Trophoblast cell (in vitro differentiated cells and primary cell): ENCODE data around the gene WAPL.

Source experiments
- DNase-seq, 2 donors: peaks; one replicate each; pipeline ENCODE4 v3.0.0-alpha.2; 2016
- H2AFZ ChIP-seq: 2 replicates; pipeline ENCODE4 v1.6.1; 2013; ENCODE audit warnings: low read length, moderate library complexity, mild to moderate bottlenecking; ENCODE audit not compliant: insufficient read depth, poor library complexity
- H2AK5ac ChIP-seq: 2 replicates; pipeline ENCODE4 v1.6.1; 2013; ENCODE audit warnings: mild to moderate bottlenecking, low read length
- H2BK120ac ChIP-seq: 2 replicates; pipeline ENCODE4 v1.6.1; 2013; ENCODE audit warnings: low read length, mild to moderate bottlenecking, moderate library complexity; ENCODE audit not compliant: insufficient read depth, poor library complexity
- H2BK12ac ChIP-seq: 2 replicates; pipeline ENCODE4 v1.6.1; 2013; ENCODE audit warnings: mild to moderate bottlenecking, low read length, moderate library complexity
- H2BK5ac ChIP-seq: 2 replicates; pipeline ENCODE4 v1.6.1; 2013; ENCODE audit warnings: low read length, low read depth, moderate library complexity, mild to moderate bottlenecking; ENCODE audit not compliant: poor library complexity
- H3K14ac ChIP-seq: 2 replicates; pipeline ENCODE4 v1.6.1; 2013; ENCODE audit warnings: mild to moderate bottlenecking, low read length
- H3K18ac ChIP-seq: 2 replicates; pipeline ENCODE4 v1.6.1; 2013; ENCODE audit warnings: mild to moderate bottlenecking, low read length
- H3K23ac ChIP-seq: 2 replicates; pipeline ENCODE4 v1.6.1; 2013; ENCODE audit warnings: low read length
- H3K27ac ChIP-seq: 2 replicates; pipeline ENCODE4 v1.5.1; 2013; ENCODE audit warnings: low read depth, mild to moderate bottlenecking, inconsistent platforms, low read length, moderate library complexity
- H3K27me3 ChIP-seq: 2 replicates; pipeline ENCODE4 v1.6.1; 2013; ENCODE audit warnings: inconsistent platforms, mild to moderate bottlenecking, low read length, moderate library complexity; ENCODE audit not compliant: insufficient read depth
- H3K36me3 ChIP-seq, 2 experiments: 1 replicate in 1 of 2; 2 replicates in 1 of 2; pipeline ENCODE4 v1.6.1; 2013; ENCODE audit warnings: low read length in 2 of 2, mild to moderate bottlenecking in 2 of 2, moderate library complexity in 1 of 2; ENCODE audit not compliant: insufficient read depth in 2 of 2, control insufficient read depth in 1 of 2
- H3K4ac ChIP-seq: 2 replicates; pipeline ENCODE4 v1.6.1; 2013; ENCODE audit warnings: low read depth, mild to moderate bottlenecking, low read length, moderate library complexity
- H3K4me1 ChIP-seq, 2 experiments: 1 replicate in 1 of 2; 2 replicates in 1 of 2; pipeline ENCODE4 v1.6.1; 2013; ENCODE audit warnings: low read length in 2 of 2, mild to moderate bottlenecking in 2 of 2, moderate library complexity in 1 of 2; ENCODE audit not compliant: insufficient read depth in 2 of 2, control insufficient read depth in 1 of 2
- H3K4me2 ChIP-seq: 2 replicates; pipeline ENCODE4 v1.6.1; 2013; ENCODE audit warnings: inconsistent platforms, mild to moderate bottlenecking, low read length, moderate library complexity
- H3K4me3 ChIP-seq: 2 replicates; pipeline ENCODE4 v1.5.1; 2013; ENCODE audit warnings: mild to moderate bottlenecking, low read depth, low read length, inconsistent platforms
- H3K79me1 ChIP-seq: one replicate; pipeline ENCODE4 v1.6.1; 2013; ENCODE audit warnings: low read length
- H3K79me2 ChIP-seq: 2 replicates; pipeline ENCODE4 v1.6.1; 2013; ENCODE audit warnings: low read length, mild to moderate bottlenecking; ENCODE audit not compliant: control insufficient read depth, insufficient read depth, poor library complexity
- H3K9ac ChIP-seq: 2 replicates; pipeline ENCODE4 v1.6.1; 2013; ENCODE audit warnings: mild to moderate bottlenecking, low read length
- H3K9me3 ChIP-seq: 2 replicates; pipeline ENCODE4 v1.6.1; 2013; ENCODE audit warnings: low read depth, mild to moderate bottlenecking, control low read depth, inconsistent platforms, low read length; ENCODE audit not compliant: insufficient read depth
- H4K12ac ChIP-seq: 2 replicates; pipeline ENCODE4 v1.6.1; 2013; ENCODE audit warnings: low read depth, mild to moderate bottlenecking, low read length, moderate library complexity
- H4K8ac ChIP-seq: 2 replicates; pipeline ENCODE4 v1.6.1; 2013; ENCODE audit warnings: low read depth, mild to moderate bottlenecking, low read length, moderate library complexity
- H4K91ac ChIP-seq: one replicate; pipeline ENCODE4 v1.6.1; 2013; ENCODE audit warnings: low read depth, mild to moderate bottlenecking, low read length, moderate library complexity
- WGBS: extraction: QIAGEN DNeasy Blood & Tissue Kit; methylation state at CpG from one replicate; pipeline ENCODE4 v1.1.7; 2013; ENCODE audit warnings: missing lambda C conversion rate; ENCODE audit not compliant: insufficient read length, insufficient coverage; ENCODE audit errors: extremely low coverage; 5-methylcytosine and 5-hydroxymethylcytosine counted together

WAPL gene

GRCh38 chr10:86520871-86521677 lies 518 bp downstream of the WAPL start:
- H3K14ac ChIP-seq = peak overlapping the region; percentile 98
- H3K23ac ChIP-seq = no peak overlapping the region
- H3K9ac ChIP-seq = peak overlapping the region; percentile 100
- H2AFZ ChIP-seq = peak overlapping the region; percentile 79
- H3K36me3 ChIP-seq = peaks cover 2 to 4% of the 10 kb centered on the region in 2 experiments
- peak overlapping the region; percentile 90 for H3K27ac ChIP-seq
- peak; percentile 22 to 52 for DNase-seq
- H4K91ac ChIP-seq = peak overlapping the region; percentile 96
- H3K4me2 ChIP-seq = peak overlapping the region; percentile 55
- H2AK5ac ChIP-seq = peak overlapping the region; percentile 97
- H4K8ac ChIP-seq = peak overlapping the region; percentile 99
- no peak overlapping the region for H2BK12ac ChIP-seq
- no CpG with 5 or more reads among the region's 70 CpGs for WGBS
- H3K27me3 ChIP-seq = no peaks in the 10 kb centered on the region
- H4K12ac ChIP-seq = peak overlapping the region; percentile 98
- H3K79me2 ChIP-seq = peaks cover 15% of the 10 kb centered on the region
- H3K4me3 ChIP-seq = peak overlapping the region; percentile 99
- peak overlapping the region; percentile 99 for H3K18ac ChIP-seq
- peak overlapping the region; percentile 100 for H3K4ac ChIP-seq
- H3K79me1 ChIP-seq = peaks cover 14% of the 10 kb centered on the region
- H3K9me3 ChIP-seq = no peaks in the 10 kb centered on the region
- peak overlapping the region; percentile 96 for H2BK5ac ChIP-seq
- peak overlapping the region; percentile 93 for H2BK120ac ChIP-seq
- peaks cover 0 to 2% of the 10 kb centered on the region in 2 experiments for H3K4me1 ChIP-seq

DNA sequence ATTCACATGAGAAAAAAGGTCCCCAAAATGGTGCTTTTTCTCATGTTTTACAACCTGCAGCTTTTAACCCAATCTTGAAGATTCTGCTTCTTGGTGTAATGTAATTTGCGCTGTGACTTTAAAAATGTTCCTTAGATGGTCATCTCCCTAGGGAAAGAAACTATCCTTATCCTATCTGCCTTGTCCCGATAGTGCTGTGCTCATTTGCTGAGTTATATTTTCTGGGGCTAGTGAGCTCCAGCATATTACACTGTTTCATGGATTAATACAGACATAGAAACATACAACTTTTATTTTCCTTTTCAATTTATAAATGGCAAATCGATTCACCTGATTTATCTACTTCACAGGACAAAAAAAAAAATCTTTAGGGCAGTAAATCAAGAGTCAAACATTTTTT lies 2.8 kb downstream of the WAPL start:
- Histone ChIP-seq H2AFZ (no peak overlapping the region), H3K79me1 (peaks cover 14% of the 10 kb centered on the region), H3K27me3 (no peaks in the 10 kb centered on the region), H3K9me3 (no peaks in the 10 kb centered on the region), H3K4me2 (no peak overlapping the region), H3K4ac (no peak overlapping the region), H2BK5ac (no peak overlapping the region), H3K79me2 (peaks cover 15% of the 10 kb centered on the region), H3K36me3 (peaks cover 12 to 13% of the 10 kb centered on the region in 2 experiments), H3K23ac (no peak overlapping the region), H2AK5ac (no peak overlapping the region), H4K8ac (no peak overlapping the region), H3K9ac (no peak overlapping the region), H4K91ac (no peak overlapping the region), H2BK12ac (no peak overlapping the region), H3K4me1 (peaks cover 0 to 2% of the 10 kb centered on the region in 2 experiments), H4K12ac (no peak overlapping the region), H3K14ac (no peak overlapping the region), H3K4me3 (no peak overlapping the region), H2BK120ac (no peak overlapping the region), H3K18ac (no peak overlapping the region), H3K27ac (no peak overlapping the region)
- WGBS = no CpG with 5 or more reads among the region's 3 CpGs
- no peak for DNase-seq

DNA sequence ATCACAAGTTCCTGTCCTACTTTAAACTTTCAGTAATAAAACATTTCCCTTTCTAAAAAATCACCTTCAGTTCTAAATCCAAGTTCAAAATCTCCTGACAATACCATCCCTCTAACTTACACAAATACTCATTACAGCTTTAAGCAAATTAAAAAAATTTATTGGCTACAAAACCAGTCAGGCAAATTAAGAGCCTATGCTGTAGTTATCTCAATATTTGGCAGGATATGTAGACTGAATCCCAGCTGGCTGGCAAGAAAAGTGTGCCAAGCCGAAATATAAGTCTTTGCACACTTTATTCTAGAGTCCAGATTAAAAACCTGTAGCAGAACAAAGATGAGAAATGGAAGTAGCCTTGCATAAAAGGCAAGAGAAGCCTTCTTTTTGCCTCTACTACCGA lies 9.5 kb downstream of the WAPL start:
- Histone ChIP-seq H3K9me3 (no peaks in the 10 kb centered on the region), H4K8ac (no peak overlapping the region), H3K23ac (no peak overlapping the region), H3K14ac (no peak overlapping the region), H4K12ac (no peak overlapping the region), H3K4ac (no peak overlapping the region), H3K4me3 (no peak overlapping the region), H3K4me1 (peaks cover 4% of the 10 kb centered on the region in 2 experiments), H2AFZ (no peak overlapping the region), H3K18ac (no peak overlapping the region), H3K27me3 (no peaks in the 10 kb centered on the region), H3K9ac (no peak overlapping the region), H3K27ac (no peak overlapping the region), H2BK120ac (no peak overlapping the region), H3K36me3 (peaks cover 17 to 29% of the 10 kb centered on the region in 2 experiments), H3K79me2 (peaks cover 5% of the 10 kb centered on the region), H4K91ac (no peak overlapping the region), H2BK12ac (no peak overlapping the region), H2BK5ac (no peak overlapping the region), H3K79me1 (no peaks in the 10 kb centered on the region), H2AK5ac (no peak overlapping the region), H3K4me2 (no peak overlapping the region)
- DNase-seq = no peak
- WGBS = no CpG with 5 or more reads among the region's 2 CpGs

GRCh38 chr10:86511027-86511865 lies 10.3 kb downstream of the WAPL start:
- no peak overlapping the region for H3K23ac ChIP-seq
- H2BK5ac ChIP-seq = no peak overlapping the region

More at GRCh38 chr10:86511027-86511865, 10.3 kb downstream of the WAPL start:
- Histone ChIP-seq H3K4me3 (no peak overlapping the region), H4K8ac (no peak overlapping the region), H2AFZ (no peak overlapping the region), H2BK120ac (no peak overlapping the region), H3K18ac (no peak overlapping the region), H4K91ac (no peak overlapping the region), H3K9me3 (no peaks in the 10 kb centered on the region), H2AK5ac (no peak overlapping the region), H3K79me1 (no peaks in the 10 kb centered on the region), H3K9ac (no peak overlapping the region), H3K27ac (no peak overlapping the region), H3K4me2 (no peak overlapping the region), H3K36me3 (peaks cover 17 to 28% of the 10 kb centered on the region in 2 experiments), H3K4me1 (peaks cover 4 to 5% of the 10 kb centered on the region in 2 experiments), H2BK12ac (no peak overlapping the region), H4K12ac (no peak overlapping the region), H3K79me2 (peaks cover 10% of the 10 kb centered on the region), H3K27me3 (no peaks in the 10 kb centered on the region), H3K4ac (peak overlapping the region; percentile 6), H3K14ac (no peak overlapping the region)
- no CpG with 5 or more reads among the region's 5 CpGs for WGBS
- no peak for DNase-seq
